Sigmoid colon (tissue), 4 donors: Measurements from ENCODE around the gene IL1RAPL2.

Experiments used
- CTCF ChIP-seq, 4 experiments: fragments of 450-650 bp in 3 of 4; fragments of 200-600 bp in 1 of 4; IDR thresholded peaks; one replicate each; pipeline ENCODE4 v1.5.1; 2016 to 2019; ENCODE audit warnings: antibody characterized with exemption in 4 of 4, mild to moderate bottlenecking in 3 of 4, moderate library complexity in 2 of 4
- POLR2A ChIP-seq, 2 donors: fragments of 450-650 bp; IDR thresholded peaks; one replicate each; pipeline ENCODE4 v1.6.1; 2016; ENCODE audit warnings: antibody characterized with exemption in 2 of 2, mild to moderate bottlenecking in 2 of 2, moderate library complexity in 2 of 2
- POLR2AphosphoS5 ChIP-seq, 4 donors: sonication (generic); formaldehyde crosslinking; IDR thresholded peaks; one replicate each; pipeline ENCODE4 v1.6.1; 2017; ENCODE audit warnings: antibody characterized with exemption in 4 of 4

DNA sequence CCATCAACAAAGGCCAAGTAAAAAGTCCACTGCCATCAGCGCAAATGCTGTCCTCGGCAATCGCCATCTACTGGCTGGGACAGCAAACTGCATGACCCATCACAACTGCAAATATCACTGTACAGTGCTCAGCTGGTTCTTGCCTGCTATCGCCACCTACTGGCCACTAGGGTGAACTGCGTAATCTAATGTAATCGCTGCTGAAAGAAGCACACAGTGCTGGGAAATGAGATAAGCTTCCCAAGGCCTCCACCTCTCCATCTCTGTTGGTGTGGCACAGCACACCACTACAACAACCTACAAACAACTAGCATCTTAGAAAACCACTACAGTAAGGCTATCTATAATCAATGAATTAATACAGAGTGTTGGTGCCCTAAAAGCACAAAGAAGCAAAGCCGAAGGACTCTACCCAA, 356.2 kb downstream of the IL1RAPL2 start:
- TF ChIP-seq CTCF (IDR thresholded peaks at IDR 0.05) (peak; percentile 39 to 58 (median 56)), POLR2AphosphoS5 (IDR thresholded peaks at IDR 0.05) (no peak), POLR2A (IDR thresholded peaks at IDR 0.05) (no peak)
